ENCODE results near the gene RPL18. TPM values are rescaled to one million over a fixed set of nuclear protein-coding genes. Genes with fewer than 3 reads are reported as not detected.

Gene RPL18
- total and polyA plus RNA-seq, 9 of the 15 experiments (the other 6 are each of a cell fraction or from before 2014, with no cell fraction given), result 312 to 2,635 (median 1,653) TPM

DNA sequence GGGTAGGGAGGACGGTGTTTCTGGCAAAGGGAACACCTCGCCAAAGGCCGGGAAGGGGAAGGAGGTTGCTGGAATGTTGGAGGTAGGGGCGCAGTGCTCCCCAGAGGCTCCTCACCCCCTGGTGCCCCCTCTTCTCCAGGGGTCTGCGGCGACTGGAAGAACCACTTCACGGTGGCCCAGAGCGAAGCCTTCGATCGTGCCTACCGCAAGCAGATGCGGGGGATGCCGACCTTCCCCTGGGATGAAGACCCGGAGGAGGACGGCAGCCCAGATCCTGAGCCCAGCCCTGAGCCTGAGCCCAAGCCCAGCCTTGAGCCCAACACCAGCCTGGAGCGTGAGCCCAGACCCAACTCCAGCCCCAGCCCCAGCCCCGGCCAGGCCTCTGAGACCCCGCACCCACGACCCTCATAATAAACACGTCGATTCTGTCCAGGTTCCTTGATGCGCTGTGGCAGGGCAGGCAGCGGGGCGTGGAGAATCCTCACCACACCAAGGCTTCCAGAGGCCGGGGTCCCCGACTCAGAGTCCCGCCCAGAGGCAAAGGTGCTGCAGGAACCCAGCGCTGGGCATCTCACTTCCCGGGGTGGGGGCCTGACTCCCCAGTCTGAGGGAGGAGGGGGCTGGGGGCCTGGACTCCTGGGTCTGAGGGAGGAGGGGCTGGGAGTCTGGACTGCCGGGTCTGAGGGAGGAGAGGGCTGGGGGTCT lies 19.8 kb downstream of the RPL18 start:
- TF ChIP-seq ZNF263 (CRISPR knock-in tag; IDR thresholded peaks at IDR 0.05; ENCODE audit: borderline replicate concordance) (peak; percentile 88), CSDE1 (IDR thresholded peaks at IDR 0.05) (no peak)
- Histone ChIP-seq H2AFZ (ENCODE audit: low read depth, low read length) (no peak overlapping the region), H3K9me3 (replicated peaks; ENCODE audit: control insufficient read depth, insufficient read depth, low read depth, low read length) (no peaks in the 10 kb centered on the region), H3K36me3 (ENCODE audit: control insufficient read depth, insufficient read depth, low read length) (no peaks in the 10 kb centered on the region), H3K27ac (ENCODE audit: extremely low read depth, low read depth, low read length) (no peak overlapping the region), H3K4me1 (replicated peaks in 1 of 2; ENCODE audit: control insufficient read depth in 2 of 2, insufficient read depth in 2 of 2, low read length in 2 of 2) (peaks cover 0 to 29% of the 10 kb centered on the region in 2 experiments; a peak in 2 of 5 replicates), H3K4me3 (no peak overlapping the region), H3K27me3 (ENCODE audit: control insufficient read depth in 2 of 2, insufficient read depth in 2 of 2, low read length in 2 of 2) (peaks cover 0 to 7% of the 10 kb centered on the region in 2 experiments; a peak in 2 of 5 replicates), H3K9ac (ENCODE audit: insufficient read depth in 1 of 2, low read depth in 2 of 2, low read length in 2 of 2) (peak overlapping the region in 1 of 2 experiments; percentile 52; a peak in 1 of 4 replicates), H3K4me2 (ENCODE audit: insufficient read depth, low read length) (no peak overlapping the region), H3K9me1 (ENCODE audit: control insufficient read depth, insufficient read depth, low read length) (peaks cover 2% of the 10 kb centered on the region), H3K79me2 (ENCODE audit: control insufficient read depth, insufficient read depth, low read length) (no peaks in the 10 kb centered on the region), H4K20me1 (replicated peaks; ENCODE audit: control insufficient read depth, insufficient read depth, low read length) (0 out of 2 replicates have a peak, but pooled peaks cover 2% of the 10 kb centered on the region)
- CTCF ChIA-PET (ENCODE audit: low intra/inter-chr PET ratio), result no interaction called here
- no TSS peak for BruUV-seq (replicated peaks)
- in situ Hi-C loops (cut with MboI) (loop anchor here (25.0 kb wide), 1 partner anchor 1513 kb away; no protein-coding TSS in a partner anchor), intact Hi-C loops (cut with micrococcal nuclease) (no loop called here)
- ATAC-seq, result no peak
- 21% methylated on average over 20 of the region's 30 CpGs for WGBS (ENCODE audit: insufficient coverage, low coverage, missing lambda C conversion rate)
- POLR2A ChIA-PET, result interaction anchor here (0.9 to 1.2 kb wide), 2 partner anchors 12 to 20 kb away, joined by 3 to 4 read pairs; partner anchors contain the start of genes RPL18 and SPHK2
- FAIRE-seq, result no peak
- DNase-seq (ENCODE audit: extremely low read depth in 1 of 4, low spot score in 3 of 4), result no peak

All from K562 (cell line).